WERI-Rb-1 (cell line): ENCODE results near the gene SEC14L6.
"Not testable (repeated sequence)": the region's sequence is repeated elsewhere in the genome, so short reads cannot be mapped to it uniquely, and the experiment has no call there.

Experiments used
- DNase-seq: peaks from one replicate; pipeline ENCODE4 v3.0.0-alpha.2; 2020
- H3K27ac ChIP-seq: fragments of 250-450 bp; sonication (Bioruptor Pico); 2 replicates; pipeline ENCODE4 v1.5.1; 2020; ENCODE audit warnings: mild to moderate bottlenecking, moderate library complexity
- H3K27me3 ChIP-seq: fragments of 250-450 bp; sonication (Bioruptor Pico); 2 replicates; pipeline ENCODE4 v1.5.1; 2021; ENCODE audit warnings: mild to moderate bottlenecking, low read depth, moderate library complexity; ENCODE audit not compliant: insufficient read depth, severe bottlenecking
- H3K36me3 ChIP-seq: fragments of 250-450 bp; sonication (Bioruptor Pico); 2 replicates; pipeline ENCODE4 v1.5.1; 2020; ENCODE audit warnings: mild to moderate bottlenecking, moderate library complexity
- H3K4me3 ChIP-seq: 2 replicates; pipeline ENCODE4 v1.5.1; 2011; ENCODE audit warnings: low read depth, mild to moderate bottlenecking, control low read depth, low read length
- H3K9me3 ChIP-seq: fragments of 250-450 bp; sonication (Bioruptor Pico); 2 replicates; pipeline ENCODE4 v1.5.1; 2021; ENCODE audit warnings: mild to moderate bottlenecking, moderate library complexity; ENCODE audit not compliant: severe bottlenecking
- CTCF ChIP-seq: IDR thresholded peaks from 2 replicates; pipeline ENCODE4 v1.5.1; 2011; ENCODE audit warnings: low read depth, mild to moderate bottlenecking, control low read depth, inconsistent platforms, low read length

SEC14L6 gene

DNA sequence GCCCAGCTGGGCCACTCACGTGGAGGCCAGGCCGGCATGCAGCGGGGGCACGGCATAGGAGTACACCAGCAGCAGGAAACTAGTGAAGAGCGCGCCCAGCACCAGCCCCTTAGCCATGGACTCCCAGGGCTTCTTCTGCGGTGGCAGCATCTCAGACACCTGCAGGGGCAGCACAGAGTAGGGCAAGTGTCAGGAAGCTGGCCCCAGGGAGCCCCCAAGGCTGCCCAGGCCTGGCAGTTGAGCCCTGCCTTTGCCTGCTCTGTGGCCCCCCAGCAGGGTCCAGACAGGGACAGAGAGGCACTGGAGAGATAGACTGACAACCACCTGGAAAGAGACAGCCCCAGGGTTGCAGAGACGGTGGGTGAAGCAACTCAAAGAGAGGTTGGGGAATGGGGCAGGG lies 10.7 kb upstream of the SEC14L6 start:
- peak; percentile 18; the same call in 1 of the 2 replicates for TF ChIP-seq CTCF
- no peak overlapping the region for H3K27ac ChIP-seq
- H3K4me3 ChIP-seq: no peak overlapping the region
- H3K9me3 ChIP-seq: no peaks in the 10 kb centered on the region
- H3K36me3 ChIP-seq: no peaks in the 10 kb centered on the region
- H3K27me3 ChIP-seq: no peaks in the 10 kb centered on the region
- DNase-seq: no peak

DNA sequence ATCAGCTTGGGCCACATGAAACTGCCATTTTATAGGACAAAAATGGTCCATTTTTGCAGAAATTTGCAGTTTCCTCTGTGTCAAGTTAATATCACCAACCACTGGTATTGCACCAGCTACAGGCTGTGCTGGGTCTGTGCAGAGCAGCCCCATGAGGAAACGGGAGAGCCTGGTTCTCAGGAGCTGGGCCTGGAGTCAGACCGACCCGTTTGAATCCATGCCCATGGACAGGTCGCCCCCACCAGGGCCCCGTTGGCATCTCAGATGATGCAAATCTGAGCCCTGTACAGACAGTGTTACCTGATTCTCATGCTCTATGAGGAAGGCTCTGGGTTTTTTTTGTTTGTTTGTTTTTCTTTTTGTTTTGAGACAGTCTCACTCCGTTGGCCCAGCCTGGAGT lies 9.8 kb upstream of the SEC14L6 start:
- no peak overlapping the region for H3K4me3 ChIP-seq
- peak; percentile 49 for DNase-seq
- H3K27me3 ChIP-seq: no peaks in the 10 kb centered on the region
- no peaks in the 10 kb centered on the region for H3K36me3 ChIP-seq
- peak; percentile 40 for TF ChIP-seq CTCF
- no peaks in the 10 kb centered on the region for H3K9me3 ChIP-seq
- H3K27ac ChIP-seq: no peak overlapping the region

GRCh38 chr22:30555282-30556210 lies 9.0 kb upstream of the SEC14L6 start:
- TF ChIP-seq CTCF: peak; percentile 35; the same call in 1 of the 2 replicates
- H3K27me3 ChIP-seq: no peaks in the 10 kb centered on the region
- H3K9me3 ChIP-seq: no peaks in the 10 kb centered on the region
- DNase-seq: no peak
- no peak overlapping the region for H3K27ac ChIP-seq
- no peaks in the 10 kb centered on the region for H3K36me3 ChIP-seq
- no peak overlapping the region for H3K4me3 ChIP-seq

DNA sequence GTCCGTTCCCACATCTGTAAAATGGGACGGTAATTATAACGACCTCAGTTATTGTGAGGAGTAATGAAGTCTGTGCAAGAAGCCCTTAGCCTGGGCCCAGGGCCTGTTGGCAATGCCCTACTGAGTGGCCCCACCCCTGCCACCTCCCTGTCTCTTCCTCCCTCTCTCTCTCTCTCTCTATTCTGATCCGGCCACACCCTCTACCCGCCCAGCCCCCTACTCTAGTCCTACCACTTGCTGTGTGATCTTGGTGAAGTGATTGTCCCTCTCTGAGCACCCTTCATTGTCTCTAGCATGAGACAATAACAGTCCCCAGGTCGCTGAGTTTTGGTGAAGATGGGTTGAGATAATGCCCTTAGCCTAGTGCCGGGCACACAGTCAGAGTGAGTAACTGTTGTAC lies 7.4 kb upstream of the SEC14L6 start:
- H3K27ac ChIP-seq: no peak overlapping the region
- no peak for DNase-seq
- no peaks in the 10 kb centered on the region for H3K27me3 ChIP-seq
- no peak for TF ChIP-seq CTCF
- no peaks in the 10 kb centered on the region for H3K36me3 ChIP-seq
- no peaks in the 10 kb centered on the region for H3K9me3 ChIP-seq
- no peak overlapping the region for H3K4me3 ChIP-seq

GRCh38 chr22:30552719-30553118 lies 6.2 kb upstream of the SEC14L6 start:
- no peaks in the 10 kb centered on the region for H3K9me3 ChIP-seq
- no peak for DNase-seq
- no peaks in the 10 kb centered on the region for H3K27me3 ChIP-seq
- no peak overlapping the region for H3K27ac ChIP-seq
- H3K36me3 ChIP-seq: no peaks in the 10 kb centered on the region
- TF ChIP-seq CTCF: no peak
- no peak overlapping the region for H3K4me3 ChIP-seq

DNA sequence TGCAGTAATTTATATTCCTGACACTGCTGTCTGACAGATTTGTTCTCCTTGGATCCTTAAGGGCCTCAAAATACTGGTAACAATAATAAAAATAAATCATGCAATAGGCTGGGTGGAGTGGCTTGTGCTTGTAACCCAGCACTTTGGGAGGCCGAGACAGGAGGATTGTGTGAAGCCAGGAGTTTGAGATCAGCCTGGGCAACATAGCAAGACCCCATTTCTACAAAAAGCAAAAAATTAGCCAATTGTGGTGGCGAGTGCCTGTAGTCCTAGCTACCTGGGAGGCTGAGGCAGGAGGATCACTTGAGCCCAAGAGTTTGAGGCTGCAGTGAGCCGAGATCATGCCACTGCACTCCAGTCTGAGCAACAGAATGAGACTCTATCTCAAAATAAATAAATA lies 5.3 kb upstream of the SEC14L6 start:
- not testable (repeated sequence) for H3K9me3 ChIP-seq, H3K4me3 ChIP-seq, H3K36me3 ChIP-seq, H3K27me3 ChIP-seq, DNase-seq, H3K27ac ChIP-seq
